Measurements from ENCODE around the gene GPC5. TPM values are rescaled to one million over a fixed set of nuclear protein-coding genes. Genes with fewer than 3 reads are reported as not detected.

The GPC5 gene
- total and polyA plus RNA-seq, 2 of the 8 experiments (the other 6 are each of a cell fraction or from before 2014, with no cell fraction given) = 0.20 to 0.39 TPM

- Histone ChIP-seq H4K20me1 (replicated peaks in 1 of 2; ENCODE audit: control insufficient read depth in 1 of 2, insufficient read depth in 2 of 2, low read length in 2 of 2) (no peaks in the 10 kb centered on the region), H3K79me2 (ENCODE audit: control insufficient read depth in 1 of 2, insufficient read depth in 2 of 2, low read length in 2 of 2) (no peaks in the 10 kb centered on the region), H3K4ac (replicated peaks; ENCODE audit: insufficient read length, low read depth, low read length) (no peak overlapping the region), H2AFZ (ENCODE audit: low read length) (no peak overlapping the region), H3K4me3 (ENCODE audit: extremely low read depth in 1 of 4, insufficient read depth in 2 of 4, low read depth in 3 of 4, low read length in 4 of 4) (no peak overlapping the region), H3K4me1 (replicated peaks in 1 of 4; ENCODE audit: control insufficient read depth in 3 of 4, insufficient read depth in 4 of 4, low read length in 3 of 4) (no peaks in the 10 kb centered on the region), H3K36me3 (ENCODE audit: control insufficient read depth in 2 of 4, insufficient read depth in 4 of 4, low read length in 3 of 4) (no peaks in the 10 kb centered on the region), H3K23me2 (ENCODE audit: low read depth, low read length) (no peaks in the 10 kb centered on the region), H3K9me3 (ENCODE audit: insufficient read depth in 2 of 2, low read depth in 1 of 2, low read length in 1 of 2) (no peaks in the 10 kb centered on the region), H2BK15ac (ENCODE audit: low read length) (no peak overlapping the region), H2BK12ac (ENCODE audit: low read depth, low read length) (no peak overlapping the region), H3K4me2 (ENCODE audit: insufficient read depth in 1 of 2, low read depth in 2 of 2, low read length in 2 of 2) (no peak overlapping the region), H3K9ac (replicated peaks in 1 of 4; ENCODE audit: extremely low read depth in 1 of 4, low read depth in 3 of 4, low read length in 3 of 4) (no peak overlapping the region), H3K18ac (ENCODE audit: extremely low read depth, low read length) (no peak overlapping the region), H4K5ac (ENCODE audit: insufficient read length, low read depth, low read length) (no peak overlapping the region), H4K8ac (ENCODE audit: extremely low read depth, insufficient read depth, low read length) (no peak overlapping the region), H3K14ac (ENCODE audit: insufficient read length) (no peak overlapping the region), H2BK20ac (ENCODE audit: low read length) (no peak overlapping the region), H2BK5ac (ENCODE audit: low read depth, low read length) (no peak overlapping the region), H3K79me1 (ENCODE audit: low read depth, low read length) (no peaks in the 10 kb centered on the region), H3K56ac (replicated peaks; ENCODE audit: insufficient read length, low read depth, low read length) (no peak overlapping the region), H2BK120ac (replicated peaks; ENCODE audit: low read depth, low read length) (no peak overlapping the region), H3K27me3 (replicated peaks in 1 of 4; ENCODE audit: control insufficient read depth in 3 of 4, extremely low read depth in 1 of 4, insufficient read depth in 3 of 4, low read length in 3 of 4) (no peaks in the 10 kb centered on the region), H3K27ac (ENCODE audit: low read depth, low read length) (no peak overlapping the region), H2AK5ac (ENCODE audit: low read depth, low read length) (no peak overlapping the region), H3K23ac (ENCODE audit: insufficient read length) (no peak overlapping the region), H4K91ac (replicated peaks; ENCODE audit: insufficient read length, low read length) (no peak overlapping the region)
- no peak for FAIRE-seq
- 88% methylated on average over 2 of the region's 2 CpGs; no CpG with 5 or more reads in 1 of the 2 experiments for WGBS, 2 experiments (ENCODE audit: extremely low coverage in 1 of 2, insufficient coverage in 1 of 2, insufficient read length in 1 of 2, insufficient replicate concordance in 2 of 2, low coverage in 1 of 2, low lambda C conversion rate in 2 of 2, missing lambda C conversion rate in 1 of 2)
- ChIA-PET POLR2A (ENCODE audit: partially characterized antibody) (no interaction called here), CTCF (ENCODE audit: partially characterized antibody) (no interaction called here)
- DNase-seq (ENCODE audit: low read depth in 1 of 2, low spot score in 2 of 2) = no peak
- TF ChIP-seq SP2 (IDR thresholded peaks at IDR 0.05; ENCODE audit: low read length) (no peak), CHD1 (IDR thresholded peaks at IDR 0.05; ENCODE audit: low read depth, low read length) (no peak), ATF3 (IDR thresholded peaks at IDR 0.05; ENCODE audit: insufficient read depth, low read depth, low read length) (no peak)
Observed at GRCh38 chr13:91768746-91769145, 370.3 kb downstream of the GPC5 start.

Data from H1 (cell line).